K562 (cell line): Measurements from ENCODE around the gene OR10G3. TPM values are rescaled to one million over a fixed set of nuclear protein-coding genes. Genes with fewer than 3 reads are reported as not detected.

ENCODE experiments used
- CHD7 ChIP-seq: fragments of 200-600 bp; sonication (generic); IDR thresholded peaks from one replicate; pipeline ENCODE4 v1.6.1; 2012; ENCODE audit warnings: mild to moderate bottlenecking, low read depth, low read length, inconsistent platforms
- DDX20 ChIP-seq: fragments of 450-650 bp; IDR thresholded peaks from 2 replicates; pipeline ENCODE4 v1.6.1; 2016; ENCODE audit warnings: missing genetic modification characterization, low read depth, mild to moderate bottlenecking, missing compliant biosample characterization, moderate library complexity
- HDAC3 ChIP-seq: fragments of 450-650 bp; IDR thresholded peaks from 2 replicates; pipeline ENCODE4 v1.6.1; 2018; ENCODE audit warnings: borderline replicate concordance, mild to moderate bottlenecking, moderate library complexity; ENCODE audit not compliant: partially characterized antibody
- HMBOX1 ChIP-seq: sonication (generic); IDR thresholded peaks from 2 replicates; pipeline ENCODE4 v1.6.1; 2016
- NBN ChIP-seq: fragments of 450-650 bp; IDR thresholded peaks from 2 replicates; pipeline ENCODE4 v1.6.1; 2016; ENCODE audit warnings: low read depth, mild to moderate bottlenecking
- NFYB ChIP-seq: IDR thresholded peaks from 2 replicates; pipeline ENCODE4 v1.6.1; 2011; ENCODE audit warnings: mild to moderate bottlenecking, moderate library complexity; ENCODE audit not compliant: insufficient read length; ENCODE audit errors: extremely low read depth
- PHTF2 ChIP-seq: fragments of 250-450 bp; sonication (Bioruptor Pico); IDR thresholded peaks from 2 replicates; pipeline ENCODE4 v1.5.0; 2021; ENCODE audit warnings: mild to moderate bottlenecking
- POLR2AphosphoS5 ChIP-seq: IDR thresholded peaks from 2 replicates; pipeline ENCODE4 v1.6.1; 2011; ENCODE audit warnings: mild to moderate bottlenecking, low read depth, low read length, moderate library complexity; ENCODE audit not compliant: control insufficient read depth, insufficient read depth
- RBM14 ChIP-seq: fragments of 200-400 bp; formaldehyde crosslinking; IDR thresholded peaks from 2 replicates; pipeline ENCODE4 v1.6.1; 2018; ENCODE audit warnings: low read depth, mild to moderate bottlenecking, low read length, moderate library complexity, borderline replicate concordance; ENCODE audit not compliant: insufficient read depth
- SRSF1 ChIP-seq: fragments of 200-400 bp; formaldehyde crosslinking; IDR thresholded peaks from 2 replicates; pipeline ENCODE4 v1.6.1; 2017; ENCODE audit warnings: mild to moderate bottlenecking, low read depth, low read length, moderate library complexity
- TCF3 ChIP-seq: sonication (generic); formaldehyde crosslinking; IDR thresholded peaks from 2 replicates; pipeline ENCODE4 v1.4.0; 2020; ENCODE audit warnings: mild to moderate bottlenecking, missing genetic modification reagents
- polyA plus RNA-seq, 8 experiments: library from polyadenylated mRNA; depleted of rRNA in 4 of 8; stranded (reverse) in 5 of 8; unstranded in 3 of 8; fragments of >200 nt; fragmentation: Nextera tagmentation in 2 of 8; fragmentation: Illumina TruSeq in 1 of 8; extraction: Ambion mirVana in 2 of 8; extraction: Trizol in 1 of 8; gene quantifications; 2 replicates each; pipeline versions ENCODE4 v1.2.1 to v1.2.3, GENCODE V29; 2011 to 2014; ENCODE audit warnings: inconsistent platforms in 1 of 8, missing spikeins in 1 of 8
- total RNA-seq, 7 experiments: library from RNA; depleted of rRNA in 6 of 7; stranded (reverse); fragments of >200 nt in 6 of 7; fragmentation: Illumina TruSeq in 2 of 7; extraction: Trizol in 2 of 7; gene quantifications; 2 replicates each; pipeline versions ENCODE4 v1.2.1 to v1.2.3, GENCODE V29; 2011 to 2021; ENCODE audit warnings: low replicate concordance in 1 of 7

The OR10G3 gene
- total and polyA plus RNA-seq, 9 of the 15 experiments (the other 6 are each of a cell fraction or from before 2014, with no cell fraction given): not detected

GRCh38 chr14:21528381-21529348 lies 51.2 kb downstream of the OR10G3 start (continued):
- TF ChIP-seq CHD7 (no peak), HDAC3 (no peak), HMBOX1 (peak; percentile 75), TCF3 (CRISPR knock-in tag) (peak; percentile 32; the same call in 1 of the 2 replicates), SRSF1 (no peak), NBN (0 out of 2 replicates have a peak, but pooled peaks have one; percentile 23), PHTF2 (CRISPR knock-in tag) (no peak), RBM14 (no peak), POLR2AphosphoS5 (peak; percentile 20; the same call in 1 of the 2 replicates), NFYB (no peak), DDX20 (tag) (no peak)
